Chondrocyte (in vitro differentiated cells): ENCODE measurements around the gene ITK. TPM values are rescaled to one million over a fixed set of nuclear protein-coding genes. Genes with fewer than 3 reads are reported as not detected.

Experiments used
- DNase-seq: peaks from one replicate; pipeline ENCODE4 v3.0.0; 2021; ENCODE audit warnings: mixed read lengths, low spot score
- H3K27ac Mint-ChIP-seq: one replicate; pipeline ENCODE4 v1.8.0; 2021; ENCODE audit warnings: mild to moderate bottlenecking, moderate library complexity, mixed read lengths; ENCODE audit not compliant: unreplicated experiment
- H3K27me3 Mint-ChIP-seq: 2 replicates; pipeline ENCODE4 v1.8.0; 2021; ENCODE audit warnings: low read depth, mixed read lengths
- H3K36me3 Mint-ChIP-seq: 2 replicates; pipeline ENCODE4 v1.8.0; 2021; ENCODE audit warnings: low read depth, mixed read lengths
- H3K4me1 Mint-ChIP-seq: 2 replicates; pipeline ENCODE4 v1.8.0; 2021; ENCODE audit warnings: low read depth, mild to moderate bottlenecking, mixed read lengths
- H3K4me3 Mint-ChIP-seq: one replicate; pipeline ENCODE4 v1.8.0; 2021; ENCODE audit warnings: mild to moderate bottlenecking, moderate library complexity, mixed read lengths; ENCODE audit not compliant: unreplicated experiment
- H3K9me3 Mint-ChIP-seq: 2 replicates; pipeline ENCODE4 v1.8.0; 2021; ENCODE audit warnings: low read depth, mixed read lengths
- CTCF ChIP-seq: fragments of 200-600 bp; sonication (generic); IDR thresholded peaks from 2 replicates; pipeline ENCODE4 v1.5.0; 2021; ENCODE audit warnings: antibody characterized with exemption, mild to moderate bottlenecking, moderate library complexity
- total RNA-seq: library from RNA; stranded (reverse); gene quantifications from 3 replicates; pipeline ENCODE4 v1.2.1, GENCODE V29; 2021

ITK gene
- total RNA-seq, 1 donor from 2014 or later, result not detected

DNA sequence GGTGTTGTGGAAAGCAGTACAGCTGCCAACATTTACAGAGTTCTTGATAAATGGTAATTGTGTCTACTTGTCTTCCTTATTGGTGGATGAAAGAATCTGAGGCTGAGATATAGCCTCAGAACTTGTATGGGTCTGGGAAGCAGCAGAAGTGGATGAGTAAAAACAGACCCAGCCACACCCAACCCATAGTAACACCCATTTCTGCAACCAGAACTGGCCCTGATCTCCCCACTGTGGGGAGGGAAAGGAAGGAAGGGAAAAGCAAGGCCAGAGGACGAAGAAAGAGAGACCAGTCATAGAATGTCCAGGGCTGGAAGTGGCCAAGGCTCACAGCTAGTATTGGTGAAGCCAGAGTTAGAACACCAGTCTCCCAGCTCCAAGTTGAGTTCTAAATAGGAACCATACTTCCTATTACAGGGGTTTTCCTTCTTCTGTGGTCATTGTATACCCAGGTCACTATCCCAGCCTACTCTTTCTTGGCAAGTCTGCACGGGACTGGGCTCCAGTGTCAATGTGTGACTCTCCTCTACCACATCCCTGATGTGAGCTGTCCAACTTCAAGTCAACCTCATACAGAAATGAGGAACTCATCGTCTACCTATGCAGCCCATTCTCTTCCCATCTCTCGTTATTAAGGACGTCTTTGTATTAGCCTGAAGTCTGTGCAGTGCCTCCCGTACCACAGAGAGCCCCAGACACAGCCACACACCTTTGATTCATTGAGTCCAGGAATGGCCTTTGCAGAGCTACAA lies 35.9 kb downstream of the ITK start:
- TF ChIP-seq CTCF, result no peak
- DNase-seq, result no peak
- H3K9me3 Mint-ChIP-seq, result no peaks in the 10 kb centered on the region
- H3K4me1 Mint-ChIP-seq, result no peaks in the 10 kb centered on the region
- H3K4me3 Mint-ChIP-seq, result no peak overlapping the region
- no peak overlapping the region for H3K27ac Mint-ChIP-seq
- H3K36me3 Mint-ChIP-seq, result no peaks in the 10 kb centered on the region
- H3K27me3 Mint-ChIP-seq, result peaks cover 1% of the 10 kb centered on the region

DNA sequence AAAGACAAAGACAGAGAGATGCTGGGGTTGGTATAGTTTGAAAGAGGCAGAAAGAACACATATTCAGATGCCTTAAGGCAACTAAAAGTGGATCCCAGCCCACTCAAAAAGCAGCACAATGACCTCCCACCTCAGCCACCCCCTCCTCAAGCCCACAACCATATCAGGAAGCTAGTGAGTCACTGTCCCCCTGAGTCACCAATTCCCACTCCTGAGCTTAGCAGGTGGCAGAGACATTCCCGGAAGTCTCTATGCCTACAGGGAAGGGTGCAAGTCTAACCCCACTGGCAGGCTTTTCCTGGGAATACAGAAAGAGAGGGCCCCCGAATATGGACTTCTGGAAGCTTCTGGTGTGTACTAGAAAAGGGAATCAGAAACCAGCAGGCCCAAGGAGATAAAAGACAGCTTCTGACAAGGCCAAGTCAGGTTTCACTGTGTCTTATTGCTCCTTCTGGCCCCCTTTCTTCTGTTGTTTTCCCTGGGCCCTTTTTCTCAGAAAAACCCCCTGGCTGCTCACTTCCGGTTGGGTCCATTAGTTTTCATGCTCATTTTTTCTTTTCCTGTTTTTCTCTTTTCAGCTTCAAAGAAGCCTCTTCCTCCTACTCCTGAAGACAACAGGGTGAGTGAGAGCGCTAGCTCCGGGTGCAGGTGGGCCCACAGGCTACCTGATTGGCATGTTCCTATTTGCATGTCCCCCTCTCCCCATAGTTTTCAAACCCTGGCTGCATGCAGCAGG lies 36.8 kb downstream of the ITK start:
- no peaks in the 10 kb centered on the region for H3K36me3 Mint-ChIP-seq
- no peaks in the 10 kb centered on the region for H3K4me1 Mint-ChIP-seq
- H3K27ac Mint-ChIP-seq, result no peak overlapping the region
- TF ChIP-seq CTCF, result no peak
- H3K4me3 Mint-ChIP-seq, result no peak overlapping the region
- peaks cover 1% of the 10 kb centered on the region for H3K27me3 Mint-ChIP-seq
- no peaks in the 10 kb centered on the region for H3K9me3 Mint-ChIP-seq
- no peak for DNase-seq

- Mint-ChIP-seq H3K27me3 (no peaks in the 10 kb centered on the region), H3K4me1 (no peaks in the 10 kb centered on the region), H3K27ac (no peak overlapping the region), H3K4me3 (no peak overlapping the region), H3K36me3 (no peaks in the 10 kb centered on the region), H3K9me3 (no peaks in the 10 kb centered on the region)
- TF ChIP-seq CTCF, result no peak
- DNase-seq, result no peak
These were observed 39.0 kb downstream of the ITK start for GRCh38 chr5:157219491-157220271.

GRCh38 chr5:157221959-157222358 lies 41.3 kb downstream of the ITK start:
- no peaks in the 10 kb centered on the region for H3K36me3 Mint-ChIP-seq

More at GRCh38 chr5:157221959-157222358, 41.3 kb downstream of the ITK start:
- no peak for DNase-seq
- Mint-ChIP-seq H3K27ac (no peak overlapping the region), H3K4me1 (no peaks in the 10 kb centered on the region), H3K27me3 (no peaks in the 10 kb centered on the region), H3K9me3 (no peaks in the 10 kb centered on the region), H3K4me3 (no peak overlapping the region)
- TF ChIP-seq CTCF, result no peak
